OCI-LY3 (cell line): Measurements from ENCODE around the gene DMGDH.

Experiments
- CTCF ChIP-seq: fragments of 200-600, 300-600 bp; sonication (generic); IDR thresholded peaks from 2 replicates; pipeline ENCODE4 v1.5.1; 2014; ENCODE audit warnings: antibody characterized with exemption, low read length, low read depth
- EZH2phosphoT487 ChIP-seq: fragments of 200-600 bp; shearing (Covaris generic); IDR thresholded peaks from 2 replicates; pipeline ENCODE4 v1.6.1; 2018; ENCODE audit warnings: antibody characterized with exemption, mixed run types, low read depth

- TF ChIP-seq CTCF (no peak), EZH2phosphoT487 (no peak)
Measured at GRCh38 chr5:79088507-79088906, 19.0 kb upstream of the DMGDH start.
